ENCODE data around the gene LRRC4C. TPM values are rescaled to one million over a fixed set of nuclear protein-coding genes. Genes with fewer than 3 reads are reported as not detected.

LRRC4C gene
- total RNA-seq, 1 donor from 2014 or later = 1.5 TPM

- no peaks in the 10 kb centered on the region for H3K36me3 ChIP-seq (ENCODE audit: control insufficient read depth, insufficient read depth, low read length)
- no peak for DNase-seq (ENCODE audit: low read depth)
- H3K27me3 ChIP-seq (ENCODE audit: control insufficient read depth, insufficient read depth, low read length) = no peaks in the 10 kb centered on the region
- H3K4me3 ChIP-seq (ENCODE audit: low read depth, low read length) = no peak overlapping the region
- TF ChIP-seq CTCF (IDR thresholded peaks at IDR 0.05; ENCODE audit: insufficient read depth, low read length, poor library complexity, severe bottlenecking) = no peak
Measured at GRCh38 chr11:40294349-40294735, 1165.1 kb downstream of the LRRC4C start.

GRCh38 chr11:40293655-40294348 is 1165.7 kb downstream of the LRRC4C start:
- peak; percentile 95 for TF ChIP-seq CTCF (IDR thresholded peaks at IDR 0.05; ENCODE audit: insufficient read depth, low read length, poor library complexity, severe bottlenecking)
- Histone ChIP-seq H3K36me3 (ENCODE audit: control insufficient read depth, insufficient read depth, low read length) (no peaks in the 10 kb centered on the region), H3K27me3 (ENCODE audit: control insufficient read depth, insufficient read depth, low read length) (no peaks in the 10 kb centered on the region), H3K4me3 (ENCODE audit: low read depth, low read length) (peak overlapping the region; percentile 58)
- DNase-seq (ENCODE audit: low read depth) = peak; percentile 82

GRCh38 chr11:40292721-40293508 is 1166.5 kb downstream of the LRRC4C start:
- Histone ChIP-seq H3K36me3 (ENCODE audit: control insufficient read depth, insufficient read depth, low read length) (no peaks in the 10 kb centered on the region), H3K27me3 (ENCODE audit: control insufficient read depth, insufficient read depth, low read length) (no peaks in the 10 kb centered on the region), H3K4me3 (ENCODE audit: low read depth, low read length) (peak overlapping the region; percentile 58)
- TF ChIP-seq CTCF (IDR thresholded peaks at IDR 0.05; ENCODE audit: insufficient read depth, low read length, poor library complexity, severe bottlenecking) = no peak
- DNase-seq (ENCODE audit: low read depth) = no peak

GRCh38 chr11:40291741-40292140 is 1167.7 kb downstream of the LRRC4C start:
- no peaks in the 10 kb centered on the region for H3K27me3 ChIP-seq (ENCODE audit: control insufficient read depth, insufficient read depth, low read length)
- no peak for DNase-seq (ENCODE audit: low read depth)
- H3K36me3 ChIP-seq (ENCODE audit: control insufficient read depth, insufficient read depth, low read length) = no peaks in the 10 kb centered on the region
- no peak overlapping the region for H3K4me3 ChIP-seq (ENCODE audit: low read depth, low read length)
- no peak for TF ChIP-seq CTCF (IDR thresholded peaks at IDR 0.05; ENCODE audit: insufficient read depth, low read length, poor library complexity, severe bottlenecking)

- no peaks in the 10 kb centered on the region for H3K27me3 ChIP-seq (ENCODE audit: control insufficient read depth, insufficient read depth, low read length)
- no peak overlapping the region for H3K4me3 ChIP-seq (ENCODE audit: low read depth, low read length)
- no peak for DNase-seq (ENCODE audit: low read depth)
- no peaks in the 10 kb centered on the region for H3K36me3 ChIP-seq (ENCODE audit: control insufficient read depth, insufficient read depth, low read length)
- no peak for TF ChIP-seq CTCF (IDR thresholded peaks at IDR 0.05; ENCODE audit: insufficient read depth, low read length, poor library complexity, severe bottlenecking)
Measured at GRCh38 chr11:40291329-40291728, 1168.1 kb downstream of the LRRC4C start.

Measured in kidney epithelial cell (primary cell).